HG03521 (cell line): ENCODE measurements around the gene SCARB1.
"Not testable (repeated sequence)": the region's sequence is repeated elsewhere in the genome, so short reads cannot be mapped to it uniquely, and the experiment has no call there.

ENCODE experiments used
- ATAC-seq: cut with Tn5 transposase; IDR thresholded peaks from one replicate; pipeline ENCODE4 v1.9.1; 2021; ENCODE audit warnings: mild to moderate bottlenecking, moderate library complexity; ENCODE audit not compliant: unreplicated experiment

Gene SCARB1

GRCh38 chr12:124884587-124885438 lies 21.1 kb upstream of the SCARB1 start:
- ATAC-seq: peak; percentile 71

- ATAC-seq: no peak
Observed at GRCh38 chr12:124883263-124884130, 19.8 kb upstream of the SCARB1 start.

GRCh38 chr12:124881123-124881522 lies 17.5 kb upstream of the SCARB1 start:
- ATAC-seq: no peak

GRCh38 chr12:124880335-124880734 lies 16.7 kb upstream of the SCARB1 start:
- not testable (repeated sequence) for ATAC-seq

GRCh38 chr12:124878795-124879516 lies 15.3 kb upstream of the SCARB1 start:
- no peak for ATAC-seq

- ATAC-seq: no peak
Observed at GRCh38 chr12:124877423-124877822, 13.8 kb upstream of the SCARB1 start.

- no peak for ATAC-seq
Observed at GRCh38 chr12:124876171-124876570, 12.5 kb upstream of the SCARB1 start.

- no peak for ATAC-seq
Observed at GRCh38 chr12:124875803-124876132, 12.1 kb upstream of the SCARB1 start.

GRCh38 chr12:124874988-124875802 lies 11.5 kb upstream of the SCARB1 start:
- no peak for ATAC-seq

GRCh38 chr12:124874188-124874587 lies 10.5 kb upstream of the SCARB1 start:
- ATAC-seq: no peak

GRCh38 chr12:124872068-124872719 lies 8.5 kb upstream of the SCARB1 start:
- no peak for ATAC-seq

- ATAC-seq: no peak
Observed at GRCh38 chr12:124871297-124871696, 7.6 kb upstream of the SCARB1 start.

GRCh38 chr12:124870515-124870914 lies 6.9 kb upstream of the SCARB1 start:
- ATAC-seq: no peak

- ATAC-seq: no peak
Observed at GRCh38 chr12:124869059-124869665, 5.5 kb upstream of the SCARB1 start.

GRCh38 chr12:124868252-124869058 lies 4.8 kb upstream of the SCARB1 start:
- ATAC-seq: no peak

- no peak for ATAC-seq
Observed at GRCh38 chr12:124867401-124867930, 3.8 kb upstream of the SCARB1 start.

- ATAC-seq: no peak
Observed at GRCh38 chr12:124866883-124867400, 3.3 kb upstream of the SCARB1 start.

GRCh38 chr12:124866195-124866882 lies 2.7 kb upstream of the SCARB1 start:
- no peak for ATAC-seq
